Testis (tissue), 3 donors: ENCODE measurements around the gene SNORC. TPM values are rescaled to one million over a fixed set of nuclear protein-coding genes. Genes with fewer than 3 reads are reported as not detected.

Source experiments
- DNase-seq: peaks from one replicate; pipeline ENCODE4 v3.0.0-alpha.2; 2019
- H3K27ac ChIP-seq, 2 donors: fragments of 200-600 bp; sonication (generic); one replicate each; pipeline ENCODE4 v1.5.1; 2019
- H3K27me3 ChIP-seq: fragments of 200-600 bp; sonication (generic); one replicate; pipeline ENCODE4 v1.5.1; 2019
- H3K36me3 ChIP-seq: fragments of 200-600 bp; sonication (generic); one replicate; pipeline ENCODE4 v1.5.1; 2017; ENCODE audit warnings: low read depth; ENCODE audit errors: missing control alignments
- H3K4me1 ChIP-seq: fragments of 200-600 bp; sonication (generic); one replicate; pipeline ENCODE4 v1.5.1; 2019
- H3K4me3 ChIP-seq, 2 donors: fragments of 200-600 bp; sonication (generic); one replicate each; pipeline ENCODE4 v1.5.1; 2017 to 2019
- H3K9me3 ChIP-seq: fragments of 200-600 bp; sonication (generic); one replicate; pipeline ENCODE4 v1.5.1; 2017
- CTCF ChIP-seq, 3 experiments: fragments of 450-650 bp in 2 of 3; fragments of 200-600 bp in 1 of 3; sonication (generic) in 1 of 3; IDR thresholded peaks; one replicate each; pipeline ENCODE4 v1.5.1; 2016 to 2019; ENCODE audit warnings: antibody characterized with exemption in 3 of 3, mild to moderate bottlenecking in 2 of 3, moderate library complexity in 1 of 3
- POLR2A ChIP-seq: fragments of 450-650 bp; IDR thresholded peaks from one replicate; pipeline ENCODE4 v1.6.1; 2017; ENCODE audit warnings: antibody characterized with exemption, mild to moderate bottlenecking, moderate library complexity
- WGBS, 2 donors: methylation state at CpG; one replicate each; pipeline ENCODE4 v1.1.5; 2018; 5-methylcytosine and 5-hydroxymethylcytosine counted together
- intact Hi-C: fragments of 100-400 bp; cut with DNase I; formaldehyde crosslinking; loops from one replicate; pipeline ENCODE4 v1.15.1; 2023; ENCODE audit warnings: low total_unique reads
- polyA plus RNA-seq: library from polyadenylated mRNA; stranded (reverse); fragments of 350-450 nt; fragmentation: Illumina TruSeq; extraction: RNeasy Lipid Tissue Mini Kit (QIAGEN cat#74804); gene quantifications from one replicate; pipeline ENCODE4 v1.2.3, GENCODE V29; 2014; ENCODE audit warnings: low read depth, low replicate concordance; ENCODE audit not compliant: insufficient read depth
- total RNA-seq, 2 donors: library from RNA; depleted of rRNA; stranded (reverse); fragments of >200 nt; gene quantifications; one replicate each; pipeline ENCODE4 v1.2.3, GENCODE V29; 2016

SNORC gene
- total and polyA plus RNA-seq, 3 donors from 2014 or later: 7.3 to 15.9 (median 14.5) TPM

DNA sequence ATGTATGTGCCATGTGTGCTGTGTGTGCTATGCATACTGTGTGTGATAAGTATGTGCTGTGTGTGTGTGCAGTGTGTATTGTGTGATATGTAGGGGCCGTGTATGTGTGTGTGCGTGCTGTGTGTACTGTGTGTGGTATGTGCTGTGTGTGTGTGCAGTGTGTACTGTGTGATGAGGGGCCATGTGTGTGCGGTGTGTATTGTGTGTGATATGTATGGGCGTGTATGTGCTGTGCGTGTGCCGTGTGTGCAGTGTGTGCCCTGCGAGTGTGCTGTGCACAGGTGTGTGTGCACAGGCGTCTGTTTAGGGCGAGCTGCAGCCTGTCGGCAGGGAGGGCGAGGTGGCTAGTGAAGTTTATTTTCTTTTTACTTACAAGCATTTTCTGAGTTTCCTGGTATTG, 16.1 kb downstream of the SNORC start:
- Histone ChIP-seq H3K4me1 (peaks cover 9% of the 10 kb centered on the region), H3K9me3 (no peaks in the 10 kb centered on the region), H3K27ac (no peak overlapping the region), H3K27me3 (no peaks in the 10 kb centered on the region), H3K4me3 (no peak overlapping the region), H3K36me3 (no peaks in the 10 kb centered on the region)
- TF ChIP-seq CTCF (IDR thresholded peaks at IDR 0.05) (no peak), POLR2A (no peak)
- DNase-seq: no peak
- WGBS, 2 donors: 90 to 93% methylated on average over 11 of the region's 11 CpGs
- intact Hi-C loops: no loop called here

GRCh38 chr2:232886632-232887031, 16.6 kb downstream of the SNORC start:
- no peaks in the 10 kb centered on the region for H3K36me3 ChIP-seq
- H3K4me1 ChIP-seq: peaks cover 13% of the 10 kb centered on the region
- intact Hi-C loops: no loop called here
- H3K27me3 ChIP-seq: no peaks in the 10 kb centered on the region
- DNase-seq: no peak
- H3K9me3 ChIP-seq: no peaks in the 10 kb centered on the region
- no peak overlapping the region for H3K27ac ChIP-seq
- no peak overlapping the region for H3K4me3 ChIP-seq
- WGBS, 2 donors: 84% methylated on average over 7 of the region's 7 CpGs
- TF ChIP-seq POLR2A: no peak
- TF ChIP-seq CTCF (IDR thresholded peaks at IDR 0.05): no peak

- Histone ChIP-seq H3K36me3 (no peaks in the 10 kb centered on the region), H3K4me3 (no peak overlapping the region), H3K27ac (no peak overlapping the region), H3K27me3 (no peaks in the 10 kb centered on the region), H3K9me3 (no peaks in the 10 kb centered on the region), H3K4me1 (peaks cover 16% of the 10 kb centered on the region)
- 75 to 82% methylated on average over 10 to 15 of the region's 15 CpGs for WGBS, 2 donors
- DNase-seq: peak; percentile 12
- TF ChIP-seq POLR2A: no peak
- no peak for TF ChIP-seq CTCF (IDR thresholded peaks at IDR 0.05)
- intact Hi-C loops: no loop called here
Observed at GRCh38 chr2:232887171-232887850, 17.2 kb downstream of the SNORC start.

DNA sequence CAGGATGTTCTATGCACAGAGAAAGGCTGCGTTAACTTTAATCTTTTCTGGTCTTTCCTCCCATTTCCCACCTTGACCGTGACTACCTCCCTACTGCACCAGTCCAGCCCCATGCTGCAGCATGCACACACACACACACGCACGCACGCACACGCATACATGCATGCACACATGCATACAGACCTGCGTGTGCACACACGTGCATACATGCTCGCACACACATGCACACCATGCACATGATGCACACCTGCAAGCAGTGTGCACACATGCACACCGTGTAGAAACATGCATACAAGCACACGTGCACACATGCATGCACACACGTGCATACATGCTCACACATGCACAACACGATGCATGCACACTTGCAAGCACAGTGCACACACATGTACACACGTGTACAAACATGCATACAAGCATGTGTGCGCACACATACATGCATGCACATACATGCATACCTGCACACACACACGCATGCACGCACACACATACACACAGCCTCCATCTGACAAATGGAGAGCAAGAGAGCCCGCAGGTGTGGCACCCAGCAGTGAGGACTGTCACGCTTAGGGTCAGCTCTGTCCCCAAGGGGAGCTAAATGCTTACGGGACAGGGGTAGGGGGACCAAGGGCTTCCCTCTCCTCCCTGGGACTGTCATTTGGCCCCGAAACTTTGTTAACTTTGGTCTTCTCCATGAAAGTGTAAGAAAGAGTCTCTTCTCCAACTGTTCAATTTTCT, 18.2 kb downstream of the SNORC start:
- no peak overlapping the region for H3K4me3 ChIP-seq
- TF ChIP-seq POLR2A: no peak
- TF ChIP-seq CTCF (IDR thresholded peaks at IDR 0.05): no peak
- no peaks in the 10 kb centered on the region for H3K27me3 ChIP-seq
- DNase-seq: peak; percentile 4
- intact Hi-C loops: no loop called here
- H3K27ac ChIP-seq: no peak overlapping the region
- peaks cover 16% of the 10 kb centered on the region for H3K4me1 ChIP-seq
- H3K9me3 ChIP-seq: no peaks in the 10 kb centered on the region
- WGBS, 2 donors: 85 to 90% methylated on average over 18 to 21 of the region's 21 CpGs
- H3K36me3 ChIP-seq: no peaks in the 10 kb centered on the region
